Measurements from ENCODE around the gene CARS2.
"Not testable (repeated sequence)": the region's sequence is repeated elsewhere in the genome, so short reads cannot be mapped to it uniquely, and the experiment has no call there.

Gene CARS2

DNA sequence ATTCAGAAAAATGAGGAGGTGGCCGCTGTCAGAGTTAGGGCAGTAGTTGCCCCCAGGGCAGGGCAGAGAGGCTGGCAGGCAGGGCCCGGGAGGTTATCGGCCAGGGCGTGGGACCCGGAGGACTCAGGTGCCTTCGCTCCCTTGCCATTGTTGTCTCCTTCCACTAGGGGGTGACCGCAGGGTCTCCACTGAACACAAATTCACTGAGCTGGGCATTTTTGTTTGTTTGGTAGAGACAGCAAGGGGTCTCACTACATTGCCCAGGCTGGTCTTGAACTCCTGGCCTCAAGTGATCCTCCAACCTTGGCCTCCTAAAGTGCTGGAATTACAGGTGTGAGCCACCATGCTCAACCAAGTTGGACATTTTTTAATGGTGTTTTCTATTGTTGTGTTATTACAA lies 25.1 kb downstream of the CARS2 start:
- DNase-seq, result no peak

DNA sequence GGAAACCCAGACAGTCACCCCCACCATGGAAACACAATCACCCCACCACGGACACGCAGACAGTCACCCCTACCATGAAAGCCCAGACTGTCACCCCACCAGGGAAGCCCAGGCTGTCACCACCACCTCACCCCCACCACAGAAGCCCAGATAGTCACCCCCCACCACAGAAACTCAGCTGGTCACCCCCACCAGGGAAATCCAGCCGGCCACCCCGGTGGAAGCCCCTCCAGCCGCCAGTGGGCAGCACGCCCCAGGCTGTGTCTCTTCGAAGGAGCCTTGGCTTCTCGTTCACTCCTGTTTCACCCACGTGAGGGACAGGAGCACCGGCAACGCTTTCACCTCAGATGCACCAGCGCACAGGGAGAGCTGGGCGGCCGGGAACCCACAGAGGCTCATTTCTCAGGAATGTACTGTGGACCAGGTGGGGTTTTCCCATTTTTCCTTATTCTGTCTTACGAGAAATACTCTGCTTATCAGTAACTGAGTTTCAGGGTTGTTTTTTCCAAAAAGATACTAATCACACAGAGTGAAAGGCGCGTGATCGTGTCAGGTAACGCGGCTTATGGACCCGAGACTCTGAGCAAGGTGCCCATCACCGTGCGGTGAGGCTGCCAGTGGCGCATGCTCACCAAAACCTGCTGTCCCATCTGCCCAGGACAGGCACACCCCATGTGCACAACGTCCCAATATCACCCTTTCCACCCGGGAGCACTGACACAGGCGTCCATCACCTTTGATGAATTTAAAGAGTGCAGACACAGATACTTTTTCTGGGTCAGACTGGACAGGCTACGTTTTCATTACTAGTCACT lies 28.0 kb downstream of the CARS2 start:
- DNase-seq, result no peak

DNA sequence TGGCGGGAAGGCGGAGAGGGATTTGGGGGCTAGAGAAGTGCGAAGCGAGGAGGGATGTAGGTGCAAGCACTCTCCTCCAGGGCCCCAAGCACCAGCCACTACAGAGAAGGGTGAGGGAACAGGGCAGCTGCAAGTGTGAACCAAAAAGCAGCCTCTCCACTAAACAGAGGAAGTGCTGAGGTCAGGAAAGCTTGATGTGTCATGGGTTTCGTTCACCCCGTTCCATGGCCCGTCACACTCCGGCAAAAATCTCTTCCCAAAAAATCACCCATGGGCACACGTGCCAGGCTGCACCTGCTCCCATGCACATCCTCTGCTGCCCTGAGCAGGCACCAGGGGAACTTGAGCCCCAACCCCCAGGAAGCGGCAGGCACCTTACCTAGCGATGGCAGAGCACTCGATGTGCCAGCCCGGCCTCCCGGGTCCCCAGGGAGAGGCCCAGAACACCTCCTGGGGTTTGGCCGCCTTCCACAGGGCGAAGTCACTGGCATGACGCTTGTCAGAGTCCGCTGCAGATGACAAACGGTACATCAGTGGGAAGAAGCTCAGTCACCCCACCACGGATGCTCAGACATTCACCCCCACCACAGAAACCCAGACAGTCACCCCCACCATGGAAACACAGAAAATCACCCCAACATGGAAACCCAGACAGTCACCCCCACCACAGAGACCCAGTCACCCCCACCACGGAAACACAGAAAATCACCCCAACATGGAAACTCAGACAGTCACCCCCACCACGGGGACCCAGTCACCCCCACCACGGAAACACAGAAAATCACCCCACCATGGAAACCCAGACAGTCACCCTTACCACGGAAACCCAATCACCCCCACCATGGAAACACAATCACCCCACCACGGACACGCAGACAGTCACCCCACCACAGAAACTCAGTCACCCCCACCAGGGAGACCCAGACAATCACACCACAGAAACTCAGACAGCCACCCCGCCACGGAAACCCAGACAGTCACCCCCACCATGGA lies 29.0 kb downstream of the CARS2 start:
- DNase-seq, result no peak

DNA sequence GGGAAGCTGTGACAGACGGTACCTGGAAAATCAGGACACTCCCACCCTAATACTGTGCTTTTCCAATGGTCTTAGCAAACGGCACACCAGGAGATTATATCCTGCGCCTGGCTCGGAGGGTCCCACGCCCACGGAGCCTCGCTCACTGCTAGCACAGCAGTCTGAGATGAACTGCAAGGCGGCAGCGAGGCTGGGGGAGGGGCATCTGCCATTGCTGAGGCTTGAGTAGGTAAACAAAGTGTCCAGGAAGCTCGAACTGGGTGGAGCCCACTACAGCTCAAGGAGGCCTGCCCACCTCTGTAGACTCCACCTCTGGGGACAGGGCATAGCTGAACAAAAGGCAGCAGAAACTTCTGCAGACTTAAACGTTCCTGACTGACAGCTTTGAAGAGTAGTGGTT lies 36.1 kb downstream of the CARS2 start:
- not testable (repeated sequence) for DNase-seq

DNA sequence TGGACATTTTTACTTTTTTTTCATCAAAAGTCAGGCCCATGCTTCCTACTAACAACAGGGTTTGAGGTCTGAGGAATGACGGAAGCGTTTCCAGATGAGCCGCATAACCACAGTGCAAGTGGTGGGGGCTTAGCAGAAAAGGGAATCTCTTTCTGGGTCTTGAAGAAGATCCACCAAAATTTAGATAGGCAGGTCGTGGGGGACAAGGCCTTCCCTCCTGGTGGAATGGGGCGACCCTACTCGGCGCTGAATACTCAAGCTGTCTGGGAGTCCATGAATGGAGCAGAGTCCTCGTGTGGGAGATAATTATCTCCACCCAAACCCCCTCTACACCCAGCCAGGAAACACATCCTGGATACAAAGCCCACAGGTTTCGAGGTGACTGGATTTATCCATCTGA lies 36.9 kb downstream of the CARS2 start:
- no peak for DNase-seq

- DNase-seq, result no peak
Measured at GRCh38 chr13:110666255-110666533, 39.7 kb downstream of the CARS2 start.

DNA sequence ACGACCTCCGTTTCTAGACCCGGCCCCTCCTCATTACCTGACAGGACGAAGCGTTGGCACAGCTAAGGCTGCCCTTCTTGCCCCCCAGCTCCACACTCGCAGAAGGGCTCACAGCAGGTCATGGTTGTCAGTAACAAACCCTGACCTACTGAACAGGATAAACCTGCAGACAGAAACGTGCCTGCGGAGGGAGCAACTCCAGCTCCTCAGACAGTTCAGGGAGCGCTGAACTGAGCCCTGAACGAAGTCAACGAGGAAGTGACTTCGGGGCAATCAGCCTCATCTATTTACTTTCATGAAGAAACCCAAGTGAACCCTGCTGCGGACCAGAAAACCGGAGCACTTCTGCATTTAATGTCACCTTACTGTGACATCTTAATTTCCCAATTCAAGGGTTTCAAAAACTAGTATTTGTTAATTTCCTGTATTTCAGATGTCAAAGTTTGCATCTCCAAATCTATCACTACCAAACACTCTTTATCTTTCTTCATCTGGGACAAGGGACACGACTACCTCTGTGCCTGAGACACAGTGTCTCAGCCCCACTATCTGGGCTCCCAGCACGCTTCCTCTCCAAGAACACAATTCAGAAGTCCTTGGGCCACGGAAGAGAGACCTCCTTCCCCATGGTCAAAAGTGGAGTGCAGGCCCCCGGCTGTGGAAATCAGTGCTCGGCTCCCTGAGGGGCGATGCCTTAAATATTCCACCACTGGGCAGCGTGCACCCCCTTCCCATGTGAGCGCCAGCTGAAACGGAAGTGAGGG lies 40.2 kb downstream of the CARS2 start:
- no peak for DNase-seq

GRCh38 chr13:110664673-110665072 lies 41.2 kb downstream of the CARS2 start:
- DNase-seq, result no peak

GRCh38 chr13:110664041-110664440 lies 41.9 kb downstream of the CARS2 start:
- no peak for DNase-seq

GRCh38 chr13:110663491-110663890 lies 42.4 kb downstream of the CARS2 start:
- no peak for DNase-seq

DNA sequence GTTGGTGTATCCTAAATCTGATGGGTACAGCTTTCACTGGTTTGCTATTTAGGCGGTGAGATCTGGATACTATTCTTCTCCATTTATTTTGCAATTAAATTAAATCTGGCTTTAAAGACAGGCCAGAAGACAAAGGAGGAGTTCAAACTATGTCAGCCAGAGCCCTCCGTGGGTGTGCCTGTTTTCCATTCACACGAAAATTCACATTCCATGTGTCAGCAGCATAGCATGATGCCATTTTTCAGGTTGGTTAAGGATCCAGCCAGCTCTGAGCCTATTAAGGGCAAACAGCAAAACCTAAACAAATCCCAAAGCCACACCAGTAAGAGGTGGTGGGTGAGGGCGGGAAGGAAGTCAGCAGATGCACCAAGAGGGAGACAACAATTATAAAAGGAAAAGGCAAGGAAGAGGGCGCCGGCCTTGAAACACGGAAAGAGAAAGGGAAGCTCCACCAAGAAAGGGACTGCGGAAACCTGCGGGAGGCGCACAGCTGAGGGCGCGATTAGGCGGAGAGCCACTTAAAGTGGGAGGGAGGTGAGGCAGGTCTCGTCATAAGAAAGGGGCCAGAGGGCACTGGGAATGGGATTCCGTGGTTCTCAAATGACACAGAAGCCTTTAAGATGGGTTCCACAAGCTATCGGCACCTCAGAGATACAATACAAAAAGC lies 43.0 kb downstream of the CARS2 start:
- no peak for DNase-seq

GRCh38 chr13:110662091-110662490 lies 43.8 kb downstream of the CARS2 start:
- DNase-seq, result no peak

GRCh38 chr13:110661256-110661655 lies 44.7 kb downstream of the CARS2 start:
- no peak for DNase-seq

GRCh38 chr13:110658218-110658911 lies 47.6 kb downstream of the CARS2 start:
- not testable (repeated sequence) for DNase-seq

DNA sequence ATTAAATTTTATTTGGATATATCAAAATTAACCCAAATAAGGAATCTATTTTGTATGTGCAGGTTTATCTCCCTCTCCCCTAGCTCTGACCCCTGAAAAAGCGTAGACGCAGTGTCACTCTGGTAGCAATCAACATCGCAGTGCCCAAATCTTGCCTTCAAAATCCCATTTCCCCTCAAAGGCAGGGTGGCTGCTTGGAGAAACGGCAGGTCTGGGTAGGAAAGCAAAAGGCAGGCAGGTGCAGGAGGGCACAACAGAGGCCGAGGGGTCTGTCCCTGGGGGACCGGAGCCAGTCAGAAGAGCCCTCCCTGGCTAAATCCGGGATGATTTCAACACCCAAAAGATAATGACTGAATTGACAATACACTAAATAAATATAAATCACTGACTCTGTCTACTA lies 48.7 kb downstream of the CARS2 start:
- DNase-seq, result no peak

- DNase-seq, result no peak
Measured at GRCh38 chr13:110653851-110654250, 52.1 kb downstream of the CARS2 start.

- DNase-seq, result no peak
Measured at GRCh38 chr13:110653271-110653670, 52.6 kb downstream of the CARS2 start.

DNA sequence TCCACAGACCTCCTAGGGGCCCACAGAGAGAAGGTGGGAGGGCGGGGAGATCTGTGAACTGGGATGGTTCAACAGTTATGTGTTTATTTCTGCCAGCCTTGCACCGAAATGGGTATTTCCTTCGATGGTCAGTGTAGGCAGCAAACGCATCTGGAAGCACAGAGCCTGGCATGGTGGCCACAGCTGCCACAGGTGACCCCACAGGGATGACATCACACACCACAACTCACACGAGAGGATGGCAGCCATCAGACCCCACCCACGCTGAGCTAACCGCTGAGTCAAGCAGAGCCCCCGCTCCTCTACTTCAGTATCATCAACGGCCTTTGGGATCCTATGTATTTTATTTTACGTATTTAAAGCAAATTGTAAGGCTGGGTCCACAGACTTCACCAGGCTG lies 53.2 kb downstream of the CARS2 start:
- DNase-seq, result no peak

GRCh38 chr13:110652231-110652730 lies 53.6 kb downstream of the CARS2 start:
- DNase-seq, result no peak

DNA sequence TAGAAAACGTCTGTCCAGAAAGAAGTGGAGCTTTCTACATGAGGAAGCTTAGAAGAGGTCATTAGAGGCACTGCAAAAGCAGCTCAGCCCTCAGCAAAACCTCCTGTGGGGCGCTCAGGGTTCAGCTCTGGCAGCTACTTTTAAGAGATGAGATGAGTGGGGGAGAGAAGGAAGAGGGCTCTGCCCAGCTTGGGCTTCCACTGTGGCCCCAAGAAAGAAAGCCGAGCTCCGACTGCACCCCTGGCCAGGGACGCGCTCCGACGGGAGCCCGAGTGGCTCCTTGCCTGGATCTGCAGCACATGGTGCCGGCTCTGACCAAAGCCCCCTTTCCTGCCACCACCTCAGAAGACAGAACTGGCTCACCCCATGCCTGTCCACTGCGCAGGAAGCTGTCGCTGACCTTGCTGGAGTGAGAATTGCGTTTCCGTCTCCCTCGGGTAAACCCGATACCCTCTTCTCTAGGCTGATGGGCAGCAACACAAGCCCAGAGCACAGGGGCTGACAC lies 54.1 kb downstream of the CARS2 start:
- DNase-seq, result no peak

GRCh38 chr13:110651271-110651670 lies 54.6 kb downstream of the CARS2 start:
- no peak for DNase-seq

DNA sequence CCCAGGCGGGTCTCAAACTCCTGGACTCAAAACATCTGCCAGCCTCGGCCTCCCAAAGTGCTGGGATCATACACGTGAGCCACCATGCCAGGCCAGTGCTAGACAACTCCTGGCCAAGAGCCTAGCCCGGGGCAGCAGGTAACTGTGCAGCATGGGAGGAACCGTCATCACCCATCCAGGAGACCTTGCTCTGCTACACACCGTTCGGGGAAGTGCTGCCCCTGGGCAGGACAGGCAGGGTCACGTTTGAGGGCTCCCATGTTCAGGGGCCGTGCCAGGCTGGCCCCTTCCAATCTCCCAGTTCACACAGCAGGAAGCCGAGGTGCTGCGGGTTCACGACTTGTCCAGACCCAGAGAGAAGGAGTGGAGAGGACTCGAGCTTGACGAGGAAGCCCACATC lies 55.5 kb downstream of the CARS2 start:
- DNase-seq, result no peak

Measured in stimulated activated CD4-positive, alpha-beta T cell treated with anti-CD3 and anti-CD28 coated beads, Interleukin-4, amount 100 ng/mL, for 1 hour (primary cell).